Duodenal mucosa (tissue), 2 donors: ENCODE measurements around the gene SUSD3.

Experiments
- H3K27ac ChIP-seq: one replicate; pipeline ENCODE4 v1.7.0; 2013; ENCODE audit warnings: low read depth, low read length
- H3K27me3 ChIP-seq, 2 donors: one replicate each; pipeline ENCODE4 v1.7.0; 2013; ENCODE audit warnings: low read length in 2 of 2, control low read depth in 1 of 2; ENCODE audit not compliant: insufficient read depth in 2 of 2, control insufficient read depth in 1 of 2
- H3K36me3 ChIP-seq, 2 donors: one replicate each; pipeline ENCODE4 v1.7.0; 2013; ENCODE audit warnings: low read length in 2 of 2, control low read depth in 1 of 2; ENCODE audit not compliant: insufficient read depth in 2 of 2, control insufficient read depth in 1 of 2
- H3K4me1 ChIP-seq, 2 donors: one replicate each; pipeline ENCODE4 v1.7.0; 2013; ENCODE audit warnings: low read length in 2 of 2, control low read depth in 1 of 2; ENCODE audit not compliant: insufficient read depth in 2 of 2, control insufficient read depth in 1 of 2
- H3K4me3 ChIP-seq, 2 donors: one replicate each; pipeline ENCODE4 v1.7.0; 2013; ENCODE audit warnings: low read length in 2 of 2, low read depth in 1 of 2
- H3K9ac ChIP-seq, 2 donors: one replicate each; pipeline ENCODE4 v1.7.0; 2013; ENCODE audit warnings: low read length in 2 of 2, low read depth in 1 of 2
- H3K9me3 ChIP-seq, 2 donors: one replicate each; pipeline ENCODE4 v1.7.0; 2013; ENCODE audit warnings: low read length in 2 of 2, control low read depth in 1 of 2; ENCODE audit not compliant: control insufficient read depth in 1 of 2

Gene SUSD3

DNA sequence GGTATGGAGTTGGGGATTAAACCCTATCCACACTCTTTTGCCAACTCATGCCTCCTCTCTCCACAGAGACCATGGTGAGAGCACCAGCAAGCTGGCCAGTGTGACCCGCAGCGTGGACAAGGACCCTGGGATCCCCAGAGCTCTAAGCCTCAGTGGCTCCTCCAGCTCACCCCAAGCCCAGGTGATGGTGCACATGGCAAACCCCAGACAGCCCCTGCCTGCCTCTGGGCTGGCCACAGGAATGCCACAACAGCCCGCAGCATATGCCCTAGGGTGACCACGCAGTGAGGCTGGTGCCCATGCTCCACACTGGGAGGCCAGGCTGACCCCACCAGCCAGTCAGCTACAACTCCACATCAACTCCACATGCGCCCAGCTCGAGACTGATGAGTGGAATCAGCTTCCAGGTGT lies 26.0 kb downstream of the SUSD3 start:
- peaks cover 0 to 16% of the 10 kb centered on the region in 2 donors for H3K36me3 ChIP-seq
- no peak overlapping the region for H3K4me3 ChIP-seq
- no peak overlapping the region for H3K27ac ChIP-seq
- no peak overlapping the region for H3K9ac ChIP-seq
- H3K9me3 ChIP-seq: no peaks in the 10 kb centered on the region
- H3K27me3 ChIP-seq: no peaks in the 10 kb centered on the region
- H3K4me1 ChIP-seq: peaks cover 3 to 4% of the 10 kb centered on the region in 2 donors

DNA sequence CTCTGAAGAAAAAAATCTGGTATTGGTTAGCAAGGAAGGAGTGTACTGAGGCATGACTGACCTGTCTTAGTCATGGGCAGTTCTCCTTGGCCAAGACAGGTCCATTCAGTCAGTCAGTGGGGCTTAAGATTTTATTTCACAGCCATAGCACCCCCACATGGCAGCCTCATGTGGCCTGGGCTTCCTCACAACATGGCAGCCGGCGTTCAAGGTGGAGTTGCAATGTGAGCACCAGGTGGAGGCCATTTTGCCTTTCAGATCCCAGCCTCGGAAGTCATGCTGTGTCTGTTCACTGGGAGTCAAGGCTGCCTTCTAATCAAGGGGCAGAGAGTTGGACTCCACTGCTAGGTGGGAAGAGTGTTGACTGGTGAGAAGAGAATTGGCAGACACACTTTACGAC lies 27.2 kb downstream of the SUSD3 start:
- H3K27ac ChIP-seq: no peak overlapping the region
- no peak overlapping the region for H3K4me3 ChIP-seq
- H3K9me3 ChIP-seq: no peaks in the 10 kb centered on the region
- peaks cover 0 to 14% of the 10 kb centered on the region in 2 donors for H3K36me3 ChIP-seq
- H3K4me1 ChIP-seq: peaks cover 3 to 4% of the 10 kb centered on the region in 2 donors
- no peaks in the 10 kb centered on the region for H3K27me3 ChIP-seq
- H3K9ac ChIP-seq: no peak overlapping the region

DNA sequence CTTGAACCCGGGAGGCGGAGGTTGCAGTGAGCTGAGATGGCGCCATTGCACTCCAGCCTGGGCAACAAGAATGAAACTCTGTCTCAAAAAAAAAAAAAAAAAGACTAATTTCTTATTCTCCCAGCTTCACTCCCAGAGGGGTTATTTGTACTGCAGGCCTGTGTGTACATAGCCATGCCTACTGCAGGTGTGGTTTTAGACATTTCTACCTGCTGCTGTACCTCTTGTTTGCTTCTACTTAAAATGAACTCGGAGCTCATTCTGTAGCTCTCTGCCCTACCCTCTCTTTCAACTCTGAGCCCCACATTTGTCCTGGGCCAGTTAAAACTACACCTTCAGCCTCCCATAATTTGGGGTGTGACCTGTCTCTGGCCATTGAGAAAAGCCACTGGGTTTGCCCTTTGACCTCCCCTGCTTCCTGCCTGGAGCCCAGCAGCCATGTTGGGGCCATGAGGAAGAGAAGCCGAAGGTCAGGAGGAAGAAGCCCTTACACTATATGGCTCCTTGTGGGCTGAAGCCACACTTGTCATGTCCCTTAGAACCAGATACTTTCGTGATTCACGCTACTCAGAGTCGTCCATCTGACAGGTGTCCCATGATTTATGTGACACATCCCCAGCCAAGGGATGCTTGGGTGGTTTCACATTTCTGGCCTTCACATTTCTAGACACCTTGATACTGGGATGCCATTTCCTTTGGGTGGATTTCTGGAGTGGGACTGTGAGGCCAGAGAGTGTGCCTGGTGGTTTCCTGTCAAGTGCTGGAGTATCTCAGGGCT lies 28.1 kb downstream of the SUSD3 start:
- Histone ChIP-seq H3K9ac (no peak overlapping the region), H3K36me3 (peaks cover 0 to 9% of the 10 kb centered on the region in 2 donors), H3K4me3 (no peak overlapping the region), H3K4me1 (peaks cover 3 to 4% of the 10 kb centered on the region in 2 donors), H3K27me3 (no peaks in the 10 kb centered on the region), H3K9me3 (no peaks in the 10 kb centered on the region), H3K27ac (no peak overlapping the region)

DNA sequence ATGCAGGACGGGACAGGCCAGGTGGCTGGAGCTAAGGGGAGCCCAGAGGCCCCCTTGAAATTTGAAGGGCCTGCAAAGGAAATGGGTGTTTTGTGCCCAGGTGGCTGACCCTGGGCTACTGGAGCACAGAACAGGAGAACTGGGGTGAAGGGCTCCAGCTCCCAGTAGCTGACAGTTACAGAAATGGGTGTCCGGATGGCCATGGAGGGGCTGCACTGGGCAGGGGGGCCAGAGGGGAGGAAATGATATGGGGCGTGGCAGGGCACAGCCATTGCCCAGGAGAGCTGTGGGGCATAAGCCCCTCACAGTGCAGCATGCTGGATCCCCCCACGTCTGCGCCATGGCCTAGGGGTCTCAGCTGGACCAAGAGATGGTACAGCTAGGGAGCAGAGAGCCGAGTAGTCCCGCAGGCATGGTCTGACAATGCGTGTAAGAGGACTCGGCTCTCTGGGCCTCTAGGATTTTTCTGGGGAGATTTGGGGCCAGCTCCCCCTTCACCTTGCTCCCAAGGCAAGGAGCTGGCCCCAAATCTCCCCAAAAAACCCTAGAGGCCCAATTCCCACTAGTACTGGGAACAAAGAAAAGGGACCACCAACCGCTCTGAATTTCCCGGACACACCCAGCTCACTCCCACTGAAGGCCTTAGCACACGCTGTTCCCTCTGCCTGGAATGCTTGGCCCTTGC lies 29.6 kb downstream of the SUSD3 start:
- no peak overlapping the region for H3K4me3 ChIP-seq
- peaks cover 0 to 9% of the 10 kb centered on the region in 2 donors for H3K36me3 ChIP-seq
- H3K27me3 ChIP-seq: no peaks in the 10 kb centered on the region

DNA sequence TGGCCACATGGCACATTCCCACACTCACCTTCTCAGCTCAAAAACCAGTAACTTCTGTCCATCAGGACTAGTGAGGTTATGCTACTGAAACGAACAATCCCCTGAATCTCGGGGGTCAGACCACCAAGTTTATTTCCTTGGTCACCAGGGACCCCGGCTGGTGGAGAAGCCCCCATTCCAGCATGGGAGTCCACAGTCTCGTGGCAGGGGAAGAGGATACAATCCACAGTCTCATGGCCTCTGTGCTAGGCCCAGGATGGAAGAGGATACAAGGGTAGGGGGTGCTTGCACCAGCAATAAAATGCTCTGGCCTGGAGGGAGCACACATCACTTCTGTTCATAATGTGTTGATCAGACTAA lies 30.1 kb downstream of the SUSD3 start:
- H3K9me3 ChIP-seq: no peaks in the 10 kb centered on the region
- H3K4me3 ChIP-seq: no peak overlapping the region
- H3K9ac ChIP-seq: no peak overlapping the region
- H3K4me1 ChIP-seq: peaks cover 6 to 12% of the 10 kb centered on the region in 2 donors
- H3K27ac ChIP-seq: no peak overlapping the region
- H3K27me3 ChIP-seq: no peaks in the 10 kb centered on the region
- H3K36me3 ChIP-seq: peaks cover 0 to 9% of the 10 kb centered on the region in 2 donors

More for the DNA sequence above, 29.6 kb downstream of the SUSD3 start:
- peaks cover 2 to 8% of the 10 kb centered on the region in 2 donors for H3K4me1 ChIP-seq
- no peaks in the 10 kb centered on the region for H3K9me3 ChIP-seq
- no peak overlapping the region for H3K27ac ChIP-seq
- no peak overlapping the region for H3K9ac ChIP-seq

DNA sequence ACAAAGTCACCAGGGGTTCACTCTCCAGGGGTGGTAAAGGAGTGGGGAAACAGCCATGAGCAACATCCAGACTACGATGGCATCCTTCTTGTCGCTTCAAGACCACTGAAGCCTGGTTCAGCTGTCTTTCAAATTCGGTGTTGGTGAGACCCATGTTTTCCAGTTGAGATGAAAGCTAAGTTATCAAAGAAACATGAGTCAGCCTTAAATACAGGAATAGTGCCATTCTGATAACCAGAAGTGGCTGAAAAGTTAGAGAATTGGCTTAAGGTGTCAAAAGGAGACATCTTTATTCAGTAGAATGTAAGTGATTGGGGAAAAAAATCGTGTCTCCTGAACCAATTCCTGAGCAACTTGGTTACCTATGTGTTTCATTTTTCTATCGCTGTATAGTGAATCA lies 30.5 kb downstream of the SUSD3 start:
- Histone ChIP-seq H3K9ac (no peak overlapping the region), H3K36me3 (peaks cover 0 to 9% of the 10 kb centered on the region in 2 donors), H3K9me3 (no peaks in the 10 kb centered on the region), H3K4me3 (no peak overlapping the region), H3K27me3 (no peaks in the 10 kb centered on the region), H3K27ac (no peak overlapping the region), H3K4me1 (peaks cover 10 to 14% of the 10 kb centered on the region in 2 donors)

DNA sequence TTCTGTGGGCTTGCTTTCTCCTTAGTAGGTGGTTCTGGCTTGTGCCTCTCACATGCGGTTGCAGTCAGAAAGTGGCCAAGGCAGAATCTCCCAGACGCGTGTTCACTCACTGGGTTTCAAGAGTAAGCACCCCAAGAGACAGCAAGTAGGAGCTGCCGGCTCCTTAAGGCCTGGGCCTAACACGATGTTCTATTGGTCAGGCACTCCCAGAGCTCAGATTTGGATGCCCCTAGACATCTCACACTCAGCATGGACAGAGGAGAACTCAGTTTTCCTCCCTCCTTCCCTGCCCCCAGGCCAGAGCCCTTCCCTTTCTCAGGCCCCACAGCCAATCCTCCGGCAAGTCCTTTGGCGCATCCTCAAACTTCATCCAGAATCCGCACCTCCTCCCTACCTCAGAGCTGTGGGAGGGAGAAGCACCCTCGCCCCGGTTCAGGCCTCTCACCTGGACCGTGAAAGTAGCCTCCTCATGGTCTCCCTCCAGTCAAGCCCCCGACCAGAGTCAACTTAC lies 31.0 kb downstream of the SUSD3 start:
- H3K9me3 ChIP-seq: no peaks in the 10 kb centered on the region
- no peak overlapping the region for H3K27ac ChIP-seq
- H3K4me1 ChIP-seq: peaks cover 15 to 17% of the 10 kb centered on the region in 2 donors
- no peak overlapping the region for H3K4me3 ChIP-seq
- H3K36me3 ChIP-seq: peaks cover 0 to 7% of the 10 kb centered on the region in 2 donors
- H3K9ac ChIP-seq: no peak overlapping the region
- no peaks in the 10 kb centered on the region for H3K27me3 ChIP-seq

DNA sequence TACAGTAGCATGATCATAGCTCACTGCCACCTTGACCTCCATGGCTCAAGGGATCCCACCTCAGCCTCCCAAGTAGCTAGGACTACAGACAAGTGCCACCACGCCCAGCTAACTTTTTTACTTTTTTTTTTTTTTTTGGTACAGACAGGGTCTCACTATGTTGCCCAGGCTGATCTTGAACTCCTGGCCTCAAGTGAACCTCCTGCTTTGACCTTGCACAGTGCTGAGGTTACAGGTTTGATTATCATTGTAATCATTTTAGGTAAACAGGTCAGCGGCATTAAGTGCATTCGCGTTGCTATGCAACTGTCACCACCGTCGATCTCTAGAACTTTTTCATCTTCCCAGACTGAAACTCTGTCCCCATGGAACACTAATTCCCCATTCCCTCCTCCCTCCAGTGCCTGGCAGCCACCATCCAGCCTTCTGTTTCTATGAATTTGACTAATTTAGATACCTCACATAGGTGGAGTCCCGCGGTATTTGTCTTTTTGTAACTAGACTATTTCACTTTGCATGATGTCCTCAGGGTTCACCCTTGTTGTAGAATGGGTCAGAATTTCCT lies 31.7 kb downstream of the SUSD3 start:
- H3K9ac ChIP-seq: no peak overlapping the region
- H3K27me3 ChIP-seq: no peaks in the 10 kb centered on the region
- peaks cover 0 to 4% of the 10 kb centered on the region in 2 donors for H3K36me3 ChIP-seq
- H3K4me3 ChIP-seq: no peak overlapping the region
- H3K4me1 ChIP-seq: peaks cover 22 to 23% of the 10 kb centered on the region in 2 donors
- no peaks in the 10 kb centered on the region for H3K9me3 ChIP-seq
- H3K27ac ChIP-seq: no peak overlapping the region

DNA sequence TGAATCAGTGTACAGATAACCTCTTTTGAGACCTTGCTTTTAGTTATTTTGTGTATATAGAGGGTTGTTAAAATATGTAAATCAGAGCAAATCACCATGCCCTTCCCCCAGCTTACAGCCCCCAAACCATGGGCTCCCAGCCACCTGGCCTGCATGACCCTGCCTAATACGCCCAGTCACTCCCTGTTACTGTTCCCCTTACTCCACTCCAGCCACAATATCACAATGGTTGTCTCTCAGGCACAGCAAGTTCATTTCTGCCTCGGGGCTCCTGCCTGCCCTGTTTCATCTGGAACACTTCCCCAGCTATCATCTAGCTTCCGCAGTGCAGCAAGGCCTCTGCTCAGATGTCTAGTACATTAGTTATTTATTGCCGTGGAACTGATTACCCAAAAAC lies 32.6 kb downstream of the SUSD3 start:
- Histone ChIP-seq H3K27ac (no peak overlapping the region), H3K27me3 (no peaks in the 10 kb centered on the region), H3K36me3 (no peaks in the 10 kb centered on the region), H3K9ac (no peak overlapping the region), H3K4me3 (no peak overlapping the region), H3K4me1 (peaks cover 22 to 24% of the 10 kb centered on the region in 2 donors), H3K9me3 (no peaks in the 10 kb centered on the region)

DNA sequence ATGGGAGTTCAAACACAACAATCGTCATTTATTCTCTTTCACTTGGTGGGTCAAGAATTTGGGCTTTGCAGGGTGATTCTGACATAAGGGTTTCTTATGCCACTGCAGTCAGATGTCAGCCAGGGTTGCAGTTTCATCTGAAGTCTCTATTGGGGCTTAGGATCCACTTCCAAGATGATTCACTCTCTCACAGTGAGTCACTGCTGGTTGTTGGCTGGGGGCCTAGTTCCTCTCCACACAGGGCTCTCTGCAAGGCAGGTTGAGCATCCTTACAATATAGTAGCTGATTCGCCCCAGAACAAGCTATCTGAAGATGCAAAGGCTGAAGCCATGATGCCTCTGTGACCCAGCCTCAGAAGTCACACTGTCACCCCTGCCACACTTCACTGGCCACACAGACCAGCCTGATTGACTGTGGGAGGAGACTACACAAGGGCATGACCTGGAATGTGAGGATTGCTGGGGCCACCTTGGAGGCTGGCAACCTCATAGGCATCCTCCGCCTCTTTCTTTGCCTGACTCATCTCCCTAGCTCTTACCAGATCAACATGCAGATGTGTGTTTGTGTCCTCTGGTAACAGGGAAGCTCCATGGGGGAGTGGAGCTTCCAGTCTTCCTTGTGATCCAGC lies 33.1 kb downstream of the SUSD3 start:
- no peak overlapping the region for H3K9ac ChIP-seq
- no peak overlapping the region for H3K27ac ChIP-seq
- H3K4me3 ChIP-seq: no peak overlapping the region
- no peaks in the 10 kb centered on the region for H3K36me3 ChIP-seq
- no peaks in the 10 kb centered on the region for H3K9me3 ChIP-seq
- no peaks in the 10 kb centered on the region for H3K27me3 ChIP-seq
- H3K4me1 ChIP-seq: peaks cover 22 to 24% of the 10 kb centered on the region in 2 donors
